Measurements from ENCODE around the gene MKLN1. TPM values are rescaled to one million over a fixed set of nuclear protein-coding genes. Genes with fewer than 3 reads are reported as not detected.
"Not testable (repeated sequence)": the region's sequence is repeated elsewhere in the genome, so short reads cannot be mapped to it uniquely, and the experiment has no call there.

MKLN1 gene
- total RNA-seq, 2 experiments from 2014 or later = 32.4 to 36.7 TPM

- H3K36me3 Mint-ChIP-seq = no peaks in the 10 kb centered on the region
- no peak overlapping the region for H3K4me3 Mint-ChIP-seq
- no peaks in the 10 kb centered on the region for H3K9me3 Mint-ChIP-seq
Observed at GRCh38 chr7:131498237-131498885, 170.7 kb downstream of the MKLN1 start.

DNA sequence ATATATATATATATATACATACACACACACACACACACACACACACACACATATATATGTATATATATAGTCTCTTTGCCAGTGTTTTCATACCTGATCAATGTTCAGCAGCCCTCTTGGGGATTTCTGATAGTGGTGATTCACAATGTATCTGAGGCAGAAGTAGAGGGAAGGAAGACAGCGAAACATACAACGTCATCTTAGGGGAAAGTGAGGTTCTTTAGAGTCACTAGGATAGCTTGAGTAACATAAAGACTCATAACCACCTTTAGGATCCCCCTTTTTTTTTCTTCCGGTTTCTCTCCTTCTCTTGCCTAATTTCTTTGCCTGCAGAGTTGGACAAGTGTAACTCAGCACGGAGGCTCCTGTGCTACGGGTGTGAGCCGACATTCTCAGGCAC, 172.1 kb downstream of the MKLN1 start:
- no peak overlapping the region for H3K27ac Mint-ChIP-seq
- H3K4me1 Mint-ChIP-seq = peaks cover 21% of the 10 kb centered on the region
- no peaks in the 10 kb centered on the region for H3K9me3 Mint-ChIP-seq
- no peak for DNase-seq
- no peak overlapping the region for H3K4me3 Mint-ChIP-seq
- no peaks in the 10 kb centered on the region for H3K27me3 Mint-ChIP-seq
- H3K36me3 Mint-ChIP-seq = no peaks in the 10 kb centered on the region

More at GRCh38 chr7:131498237-131498885, 170.7 kb downstream of the MKLN1 start:
- Mint-ChIP-seq H3K27me3 (no peaks in the 10 kb centered on the region), H3K27ac (no peak overlapping the region), H3K4me1 (peaks cover 17% of the 10 kb centered on the region)
- no peak for DNase-seq

- H3K27ac Mint-ChIP-seq = no peak overlapping the region
- no peaks in the 10 kb centered on the region for H3K9me3 Mint-ChIP-seq
- no peak for DNase-seq
- H3K36me3 Mint-ChIP-seq = no peaks in the 10 kb centered on the region
- peaks cover 23% of the 10 kb centered on the region for H3K4me1 Mint-ChIP-seq
- no peaks in the 10 kb centered on the region for H3K27me3 Mint-ChIP-seq
- no peak overlapping the region for H3K4me3 Mint-ChIP-seq
Observed at GRCh38 chr7:131500357-131500756, 172.7 kb downstream of the MKLN1 start.

DNA sequence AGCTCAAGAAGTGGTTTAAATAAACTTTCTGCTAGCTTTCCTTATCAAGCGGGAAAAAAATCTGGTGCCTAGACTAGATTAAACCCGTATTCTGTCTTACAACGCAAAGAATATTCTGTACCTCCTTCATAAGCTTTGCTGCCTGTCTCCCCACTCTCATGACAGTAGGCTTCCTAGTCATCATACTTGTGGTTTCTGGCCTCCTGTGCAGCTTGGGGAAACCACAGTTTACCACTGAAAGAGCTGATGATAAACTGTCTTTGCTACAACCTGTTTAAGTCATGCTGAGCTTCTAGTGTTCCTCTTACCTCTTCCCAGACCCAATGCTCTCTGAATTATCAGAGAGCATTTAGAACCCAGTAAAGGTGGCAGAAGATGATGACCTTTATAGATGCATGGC, 173.7 kb downstream of the MKLN1 start:
- peak; percentile 33 for DNase-seq
- Mint-ChIP-seq H3K36me3 (no peaks in the 10 kb centered on the region), H3K27ac (no peak overlapping the region), H3K27me3 (no peaks in the 10 kb centered on the region), H3K9me3 (no peaks in the 10 kb centered on the region), H3K4me3 (no peak overlapping the region), H3K4me1 (peaks cover 23% of the 10 kb centered on the region)

GRCh38 chr7:131501930-131502685, 174.4 kb downstream of the MKLN1 start:
- no peaks in the 10 kb centered on the region for H3K9me3 Mint-ChIP-seq
- no peak overlapping the region for H3K27ac Mint-ChIP-seq
- DNase-seq = no peak
- H3K4me1 Mint-ChIP-seq = peaks cover 23% of the 10 kb centered on the region
- H3K36me3 Mint-ChIP-seq = no peaks in the 10 kb centered on the region
- H3K4me3 Mint-ChIP-seq = no peak overlapping the region
- no peaks in the 10 kb centered on the region for H3K27me3 Mint-ChIP-seq

DNA sequence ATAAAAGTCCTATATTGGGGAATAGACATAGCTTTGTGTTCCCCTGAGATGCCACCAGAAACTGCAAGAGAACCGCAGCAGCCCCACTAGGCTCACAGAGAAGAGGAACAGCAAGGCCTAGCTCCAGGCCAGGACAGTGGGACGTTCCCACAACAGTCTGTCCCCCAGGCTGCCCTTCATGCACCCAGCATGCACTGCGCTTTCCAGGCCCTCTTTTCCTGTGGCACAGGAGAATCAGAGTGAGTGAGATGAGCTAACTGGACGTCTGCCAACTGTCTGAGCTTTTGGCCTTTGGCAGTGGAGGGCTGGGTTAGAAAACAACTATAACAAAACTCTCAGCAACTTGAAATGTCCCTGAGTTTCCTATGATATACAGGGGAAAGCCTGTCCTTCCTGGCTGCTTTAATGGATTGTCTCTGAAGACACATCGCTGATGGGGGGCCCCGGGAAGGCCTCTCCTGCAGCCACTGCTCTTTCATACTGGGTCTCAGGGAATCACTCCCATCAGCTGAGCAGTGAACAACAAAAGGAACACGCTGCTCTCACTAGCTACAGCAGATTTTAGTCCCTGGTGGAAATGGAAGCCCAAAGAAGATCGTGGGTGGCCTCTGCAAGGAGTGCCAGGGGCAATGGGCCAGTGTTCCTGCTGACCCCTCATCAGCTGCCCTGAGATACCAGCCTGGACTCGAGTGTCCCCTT, 175.3 kb downstream of the MKLN1 start:
- H3K36me3 Mint-ChIP-seq = no peaks in the 10 kb centered on the region
- no peaks in the 10 kb centered on the region for H3K9me3 Mint-ChIP-seq
- H3K4me1 Mint-ChIP-seq = peaks cover 28% of the 10 kb centered on the region
- H3K27ac Mint-ChIP-seq = no peak overlapping the region
- no peak overlapping the region for H3K4me3 Mint-ChIP-seq
- H3K27me3 Mint-ChIP-seq = peaks cover 2% of the 10 kb centered on the region
- DNase-seq = no peak

DNA sequence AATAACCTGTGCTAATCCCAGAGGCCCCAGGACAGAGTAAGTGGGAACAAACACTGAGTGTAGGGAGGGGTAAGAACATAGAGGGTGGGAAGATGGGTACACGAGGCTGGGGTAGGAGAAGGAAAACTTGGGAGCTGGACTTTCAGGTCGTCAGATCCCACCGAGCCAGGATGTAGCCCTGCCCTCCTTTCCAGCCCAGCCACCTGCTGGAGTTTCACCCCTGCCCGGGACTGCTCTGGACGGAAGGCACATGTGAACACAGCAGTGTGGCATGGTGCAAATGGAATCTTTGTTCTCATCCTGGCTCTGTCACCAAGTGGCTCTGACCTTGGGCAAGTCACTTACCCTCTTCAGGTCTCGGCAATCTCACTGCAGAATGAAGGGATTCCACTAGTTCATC, 176.0 kb downstream of the MKLN1 start:
- Mint-ChIP-seq H3K27ac (no peak overlapping the region), H3K36me3 (no peaks in the 10 kb centered on the region), H3K4me3 (no peak overlapping the region), H3K27me3 (peaks cover 7% of the 10 kb centered on the region), H3K4me1 (peaks cover 33% of the 10 kb centered on the region), H3K9me3 (no peaks in the 10 kb centered on the region)
- DNase-seq = no peak

DNA sequence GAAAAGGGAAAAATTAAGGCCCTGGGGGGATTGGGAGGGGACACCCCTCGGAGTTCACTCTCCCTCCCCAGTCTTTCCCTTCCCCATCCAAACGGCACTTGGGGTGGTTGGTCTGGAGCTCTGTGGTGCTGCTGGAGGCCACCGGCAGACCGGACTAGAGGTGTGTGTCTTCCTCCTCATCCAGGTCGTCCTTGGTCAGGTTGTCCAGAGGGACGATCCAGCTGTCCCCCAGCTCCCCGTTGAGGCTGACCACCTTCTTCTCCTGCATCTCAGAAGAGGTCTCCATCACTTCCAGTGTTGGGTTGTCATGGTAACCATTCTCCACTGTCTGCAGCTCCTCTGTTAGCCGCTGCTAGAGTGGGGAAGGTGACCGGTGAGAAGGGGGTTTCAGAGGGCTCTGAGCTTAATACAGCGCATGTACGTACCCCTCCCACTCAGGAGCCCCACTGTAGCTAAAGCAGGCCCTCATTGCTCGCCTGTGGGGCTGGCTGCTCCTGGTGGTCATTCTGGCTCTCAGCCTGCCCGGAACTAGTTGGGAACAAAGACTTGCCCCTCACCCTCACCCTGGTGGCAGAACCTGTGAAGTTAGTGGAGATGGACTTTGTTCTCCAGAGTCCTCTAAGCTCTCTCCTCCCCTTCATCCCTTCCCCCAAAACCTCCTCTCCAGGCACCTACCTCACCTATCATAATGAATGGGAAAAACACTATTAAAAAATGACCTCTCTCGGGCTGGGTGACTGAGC, 176.7 kb downstream of the MKLN1 start:
- H3K4me3 Mint-ChIP-seq = no peak overlapping the region
- no peak for DNase-seq
- H3K9me3 Mint-ChIP-seq = no peaks in the 10 kb centered on the region
- peaks cover 37% of the 10 kb centered on the region for H3K4me1 Mint-ChIP-seq
- no peaks in the 10 kb centered on the region for H3K36me3 Mint-ChIP-seq
- peaks cover 14% of the 10 kb centered on the region for H3K27me3 Mint-ChIP-seq
- H3K27ac Mint-ChIP-seq = no peak overlapping the region

GRCh38 chr7:131505037-131505620, 177.5 kb downstream of the MKLN1 start:
- not testable (repeated sequence) for H3K9me3 Mint-ChIP-seq

DNA sequence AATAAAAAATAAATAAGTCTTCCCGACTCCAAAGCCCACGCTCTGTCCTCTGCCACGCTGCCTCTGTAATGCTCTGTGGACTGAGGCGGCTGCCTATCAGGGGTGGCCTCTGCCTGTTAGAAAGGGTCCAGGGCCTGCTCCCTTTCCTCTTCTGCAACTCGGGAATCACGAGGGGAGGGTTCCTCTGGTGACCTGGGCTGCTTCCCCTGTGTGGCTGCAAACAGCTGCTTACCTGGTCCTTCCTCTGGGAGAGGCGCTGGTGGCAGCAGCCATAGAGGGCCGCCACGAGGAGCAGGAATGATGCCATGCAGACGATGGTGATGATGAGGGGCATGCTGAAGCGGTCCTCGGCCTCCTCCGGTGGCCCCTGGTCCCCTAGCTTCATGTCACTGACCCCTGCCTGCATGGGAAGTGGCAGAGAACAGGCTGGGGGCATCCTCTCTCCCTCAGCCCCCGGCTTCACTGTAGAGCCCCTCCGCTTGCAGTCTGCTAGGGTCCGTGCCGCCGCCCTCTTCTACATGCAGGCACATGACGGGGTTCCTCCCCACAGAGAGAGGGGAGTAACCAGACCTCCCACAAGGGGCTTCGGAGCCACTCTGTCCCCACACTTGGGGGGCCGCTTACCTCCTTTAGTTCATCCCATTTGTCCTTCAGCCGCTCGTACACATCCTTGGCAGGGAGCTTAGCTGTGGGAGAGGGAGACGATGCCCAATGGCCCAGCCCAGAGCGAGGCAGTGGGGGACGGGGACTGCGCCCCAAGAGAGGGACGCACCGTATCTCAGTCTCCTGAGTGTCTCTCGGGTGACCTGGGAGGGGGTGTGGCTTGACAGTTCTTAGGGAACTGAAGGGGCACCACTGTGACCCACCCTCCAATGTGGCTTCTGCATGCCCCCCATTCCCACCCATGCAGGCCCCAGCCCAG, 178.2 kb downstream of the MKLN1 start:
- H3K4me3 Mint-ChIP-seq = no peak overlapping the region
- H3K4me1 Mint-ChIP-seq = peaks cover 37% of the 10 kb centered on the region
- peaks cover 15% of the 10 kb centered on the region for H3K27me3 Mint-ChIP-seq
- no peaks in the 10 kb centered on the region for H3K9me3 Mint-ChIP-seq
- no peak for DNase-seq
- no peak overlapping the region for H3K27ac Mint-ChIP-seq
- H3K36me3 Mint-ChIP-seq = no peaks in the 10 kb centered on the region

More at GRCh38 chr7:131505037-131505620, 177.5 kb downstream of the MKLN1 start:
- not testable (repeated sequence) for H3K4me3 Mint-ChIP-seq, DNase-seq, H3K36me3 Mint-ChIP-seq
- Mint-ChIP-seq H3K27ac (peak overlapping the region; percentile 13), H3K27me3 (peaks cover 15% of the 10 kb centered on the region), H3K4me1 (peaks cover 37% of the 10 kb centered on the region)

- Mint-ChIP-seq H3K4me1 (peaks cover 31% of the 10 kb centered on the region), H3K9me3 (no peaks in the 10 kb centered on the region), H3K27me3 (peaks cover 15% of the 10 kb centered on the region), H3K36me3 (no peaks in the 10 kb centered on the region), H3K4me3 (no peak overlapping the region), H3K27ac (no peak overlapping the region)
- no peak for DNase-seq
Observed at GRCh38 chr7:131506597-131506996, 178.9 kb downstream of the MKLN1 start.

DNA sequence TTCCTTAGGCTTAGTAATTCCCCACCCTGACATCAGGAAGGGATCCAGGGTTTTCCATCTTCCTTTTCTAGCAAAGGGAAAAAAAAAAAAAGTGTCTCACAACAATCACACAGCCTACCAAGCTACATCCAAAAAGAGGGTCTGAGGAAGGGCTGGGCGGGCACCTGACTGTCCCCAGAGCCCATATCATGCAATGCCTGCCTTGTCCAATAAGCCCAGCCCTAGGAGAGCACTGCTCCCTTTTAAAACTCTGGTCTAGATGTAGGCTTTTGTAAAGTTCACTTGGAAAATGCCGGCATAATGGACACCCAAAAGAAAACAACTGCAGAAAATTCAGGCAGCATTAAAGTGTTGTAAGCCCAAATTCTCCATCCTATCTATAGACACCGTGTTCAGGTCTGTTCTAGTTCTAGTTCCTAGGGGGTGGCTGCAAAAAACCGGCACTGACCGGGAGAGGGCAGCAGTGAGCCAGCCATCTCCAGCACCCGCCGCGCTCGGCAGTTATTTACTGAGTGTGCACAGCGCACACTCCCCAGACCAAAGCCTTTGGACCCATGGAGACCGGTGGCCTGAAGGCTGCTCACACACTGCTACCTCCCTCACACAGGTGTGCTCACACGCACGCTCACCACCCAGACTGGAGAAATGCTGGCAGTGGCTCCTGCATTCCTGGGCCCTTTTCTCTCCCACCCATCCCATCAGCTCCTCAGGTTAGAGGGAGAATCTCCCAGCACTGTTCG, 180.1 kb downstream of the MKLN1 start:
- peak overlapping the region; percentile 29 for H3K4me3 Mint-ChIP-seq
- H3K27me3 Mint-ChIP-seq = peaks cover 15% of the 10 kb centered on the region
- DNase-seq = peak; percentile 74
- H3K4me1 Mint-ChIP-seq = peaks cover 23% of the 10 kb centered on the region
- no peak overlapping the region for H3K27ac Mint-ChIP-seq
- H3K36me3 Mint-ChIP-seq = no peaks in the 10 kb centered on the region
- no peaks in the 10 kb centered on the region for H3K9me3 Mint-ChIP-seq

GRCh38 chr7:131508754-131509486, 181.2 kb downstream of the MKLN1 start:
- H3K4me3 Mint-ChIP-seq = no peak overlapping the region
- H3K27me3 Mint-ChIP-seq = peaks cover 15% of the 10 kb centered on the region
- H3K36me3 Mint-ChIP-seq = no peaks in the 10 kb centered on the region

More at GRCh38 chr7:131508754-131509486, 181.2 kb downstream of the MKLN1 start:
- H3K4me1 Mint-ChIP-seq = peaks cover 27% of the 10 kb centered on the region
- H3K27ac Mint-ChIP-seq = no peak overlapping the region
- H3K9me3 Mint-ChIP-seq = no peaks in the 10 kb centered on the region
- no peak for DNase-seq
